ENCODE measurements around the gene UTP25. TPM values are rescaled to one million over a fixed set of nuclear protein-coding genes. Genes with fewer than 3 reads are reported as not detected.
A peak's percentile ranks its signal among the peaks of the same experiment; 100 is the strongest.

UTP25 gene
- total RNA-seq, 2 donors from 2014 or later: 5.7 to 11.6 TPM

GRCh38 chr1:209802780-209803152 is 25.0 kb upstream of the UTP25 start:
- H3K9me3 ChIP-seq: no peaks in the 10 kb centered on the region
- DNase-seq (ENCODE audit: low spot score) (no peak), ATAC-seq (ENCODE audit: insufficient number of reproducible peaks, low FRiP score, low read depth) (no peak)
- H3K27me3 ChIP-seq (replicated peaks; ENCODE audit: insufficient read depth): no peaks in the 10 kb centered on the region
- peaks cover 8 to 34% of the 10 kb centered on the region in 2 donors for H3K4me1 ChIP-seq (ENCODE audit: control insufficient read depth in 1 of 2, low read depth in 2 of 2)
- no peak overlapping the region for H3K4me3 ChIP-seq
- H3K36me3 ChIP-seq: no peaks in the 10 kb centered on the region
- TF ChIP-seq CTCF (IDR thresholded peaks at IDR 0.05): no peak
- H3K27ac ChIP-seq: peak overlapping the region in 1 of 2 donors; percentile 69

- Histone ChIP-seq H3K27ac (no peak overlapping the region), H3K4me1 (ENCODE audit: control insufficient read depth in 1 of 2, low read depth in 2 of 2) (peaks cover 8 to 34% of the 10 kb centered on the region in 2 donors), H3K4me3 (no peak overlapping the region), H3K9me3 (no peaks in the 10 kb centered on the region), H3K27me3 (replicated peaks; ENCODE audit: insufficient read depth) (no peaks in the 10 kb centered on the region), H3K36me3 (no peaks in the 10 kb centered on the region)
- no peak for ATAC-seq (ENCODE audit: insufficient number of reproducible peaks, low FRiP score, low read depth)
- DNase-seq (ENCODE audit: low spot score): no peak
- TF ChIP-seq CTCF (IDR thresholded peaks at IDR 0.05): no peak
Measured at GRCh38 chr1:209803568-209803967, 24.2 kb upstream of the UTP25 start.

GRCh38 chr1:209805341-209805781 is 22.4 kb upstream of the UTP25 start:
- peak overlapping the region; percentile 65 for H3K4me3 ChIP-seq
- no peaks in the 10 kb centered on the region for H3K9me3 ChIP-seq
- H3K27me3 ChIP-seq (replicated peaks; ENCODE audit: insufficient read depth): no peaks in the 10 kb centered on the region
- DNase-seq (ENCODE audit: low spot score) (no peak), ATAC-seq (ENCODE audit: insufficient number of reproducible peaks, low FRiP score, low read depth) (no peak)
- H3K36me3 ChIP-seq: no peaks in the 10 kb centered on the region
- H3K27ac ChIP-seq: no peak overlapping the region
- peaks cover 8 to 34% of the 10 kb centered on the region in 2 donors for H3K4me1 ChIP-seq (ENCODE audit: control insufficient read depth in 1 of 2, low read depth in 2 of 2)
- TF ChIP-seq CTCF (IDR thresholded peaks at IDR 0.05): no peak

- Histone ChIP-seq H3K9me3 (no peaks in the 10 kb centered on the region), H3K4me1 (ENCODE audit: control insufficient read depth in 1 of 2, low read depth in 2 of 2) (peaks cover 6 to 28% of the 10 kb centered on the region in 2 donors), H3K4me3 (peak within 1 kb of the TSS; percentile 65), H3K27me3 (replicated peaks; ENCODE audit: insufficient read depth) (no peaks in the 10 kb centered on the region), H3K27ac (no peak within 1 kb of the TSS), H3K36me3 (no peaks in the 10 kb centered on the region)
- TF ChIP-seq CTCF (IDR thresholded peaks at IDR 0.05): no peak
- ATAC-seq (ENCODE audit: insufficient number of reproducible peaks, low FRiP score, low read depth) (peak; percentile 38), DNase-seq (ENCODE audit: low spot score) (peak; percentile 19)
Measured at GRCh38 chr1:209805875-209806760, 21.7 kb upstream of the UTP25 start, which contains the start of gene IRF6. Gene IRF6, minus strand, starts transcription at chr1:209806142. Its CDS starts 4,729 bp downstream, at chr1:209801413.

GRCh38 chr1:209807509-209807908 is 20.3 kb upstream of the UTP25 start:
- Histone ChIP-seq H3K4me3 (no peak overlapping the region), H3K4me1 (ENCODE audit: control insufficient read depth in 1 of 2, low read depth in 2 of 2) (peaks cover 0 to 14% of the 10 kb centered on the region in 2 donors), H3K27me3 (replicated peaks; ENCODE audit: insufficient read depth) (no peaks in the 10 kb centered on the region), H3K27ac (no peak overlapping the region), H3K9me3 (no peaks in the 10 kb centered on the region), H3K36me3 (no peaks in the 10 kb centered on the region)
- TF ChIP-seq CTCF (IDR thresholded peaks at IDR 0.05): no peak
- no peak for DNase-seq (ENCODE audit: low spot score)
- ATAC-seq (ENCODE audit: insufficient number of reproducible peaks, low FRiP score, low read depth): no peak
